Anterior cingulate cortex (tissue), 58 donors: ENCODE measurements around the gene STEEP1.
A peak's percentile ranks its signal among the peaks of the same experiment; 100 is the strongest.

Source experiments
- DNase-seq, 58 donors: peaks; one replicate each; lab custom pipeline; 2025; lab: John Stamatoyannopoulos, UW

The STEEP1 gene

GRCh38 chrX:119565107-119565663, at the start of gene STEEP1:
STEEP1 (minus strand) TSS chrX:119565409; CDS start chrX:119565355, 54 bp downstream.
- DNase-seq, result peak; percentile 1 to 82 (median 63)

DNA sequence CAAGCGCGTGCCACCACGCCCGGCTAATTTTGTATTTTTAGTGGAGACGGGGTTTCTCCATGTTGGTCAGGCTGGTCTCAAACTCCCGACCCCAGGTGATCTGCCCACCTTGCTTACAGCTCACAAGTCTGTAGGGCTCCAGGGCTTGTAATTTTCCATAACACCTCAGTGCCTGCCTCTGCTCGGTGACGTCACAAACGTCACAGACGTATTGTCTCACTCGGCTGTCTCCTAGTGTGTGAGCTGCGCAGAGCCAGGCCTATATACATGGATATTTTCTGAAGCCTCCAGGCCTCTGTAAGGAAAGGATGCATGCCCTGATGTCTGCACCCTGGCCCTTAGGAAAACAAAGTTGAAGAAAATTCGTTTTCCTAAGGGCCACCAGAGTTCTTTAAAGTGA, 49.6 kb upstream of the STEEP1 start:
- no peak for DNase-seq

- DNase-seq, result no peak
Measured at GRCh38 chrX:119607018-119607389, 41.8 kb upstream of the STEEP1 start.

GRCh38 chrX:119606280-119607017, 41.2 kb upstream of the STEEP1 start, which contains the start of gene NKRF:
NKRF (minus strand) TSS chrX:119606424.
- peak; percentile 6 to 92 (median 76) for DNase-seq

DNA sequence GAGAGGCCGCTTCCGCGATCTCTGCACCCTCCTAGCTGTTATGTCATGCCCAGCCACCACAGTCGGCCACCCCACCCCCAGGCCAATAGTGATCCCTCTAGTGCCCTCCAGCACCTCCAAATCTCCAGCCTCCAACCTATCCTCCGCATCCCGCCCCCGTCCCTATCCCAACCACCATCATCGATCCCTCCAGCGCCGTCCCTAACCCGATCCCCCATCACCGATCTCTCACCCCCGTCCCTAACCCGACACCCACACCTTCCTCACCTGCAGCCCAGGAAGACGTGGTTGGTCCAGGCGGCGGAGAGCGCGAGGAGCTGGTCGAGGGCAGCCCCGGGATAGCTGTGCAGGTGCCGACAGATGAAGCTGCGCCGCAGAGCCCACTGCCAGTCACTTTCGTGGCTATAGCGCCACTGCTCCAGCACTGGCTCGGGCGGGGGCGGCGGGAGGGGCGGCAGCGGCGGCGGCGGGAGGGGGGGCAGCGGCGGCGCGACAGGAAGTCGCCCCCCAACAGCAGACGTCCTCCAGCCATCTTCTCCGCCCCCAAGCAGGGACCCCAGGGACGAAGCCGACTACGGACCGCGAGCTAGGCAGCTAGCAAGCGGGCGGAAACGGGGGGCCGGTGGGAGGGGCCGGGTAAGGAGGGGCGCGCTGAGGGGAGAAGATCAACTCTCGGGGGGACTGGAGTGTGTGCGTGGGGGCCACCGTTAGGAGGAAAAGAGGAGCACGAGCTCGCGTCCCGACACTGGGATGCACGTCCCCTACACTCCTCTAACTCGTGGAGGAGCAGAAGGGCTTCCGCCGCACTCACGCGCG, 40.5 kb upstream of the STEEP1 start:
- DNase-seq, result peak in 51 of 58 donors; percentile 1 to 60 (median 21)

DNA sequence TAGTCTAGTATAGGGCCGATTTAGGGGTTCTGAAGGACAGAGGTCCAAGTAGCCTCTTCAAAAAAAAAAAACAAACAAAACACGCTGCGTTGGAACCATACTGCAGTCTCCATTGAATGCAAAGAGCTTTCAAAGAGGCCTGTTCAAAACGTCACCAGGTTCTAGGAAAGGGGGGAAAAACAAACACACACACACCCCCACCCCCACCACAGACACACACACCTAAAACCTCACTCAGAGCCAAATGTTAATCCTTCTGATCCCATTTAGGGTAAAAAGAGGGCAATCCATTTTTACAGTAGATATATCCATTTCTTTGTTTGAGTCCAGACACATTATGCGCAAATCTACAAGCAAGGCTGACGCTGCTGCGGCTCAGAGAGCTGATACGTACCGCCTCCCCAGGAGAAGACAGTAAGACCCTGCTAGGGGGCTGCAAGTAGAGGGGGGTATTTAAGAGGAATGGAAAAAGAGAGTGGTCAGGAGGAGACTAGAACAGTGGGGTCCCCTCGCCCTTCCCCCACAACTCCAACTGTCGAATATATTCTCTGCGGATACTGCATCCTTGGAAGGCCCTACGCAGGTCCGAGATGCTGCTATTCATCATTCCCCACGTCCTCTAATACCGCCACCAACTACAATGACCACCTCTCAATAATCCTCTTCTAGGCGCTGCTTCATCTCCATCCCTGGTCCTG, 39.7 kb upstream of the STEEP1 start:
- peak in 3 of 58 donors; percentile 3 to 24 (median 6) for DNase-seq

DNA sequence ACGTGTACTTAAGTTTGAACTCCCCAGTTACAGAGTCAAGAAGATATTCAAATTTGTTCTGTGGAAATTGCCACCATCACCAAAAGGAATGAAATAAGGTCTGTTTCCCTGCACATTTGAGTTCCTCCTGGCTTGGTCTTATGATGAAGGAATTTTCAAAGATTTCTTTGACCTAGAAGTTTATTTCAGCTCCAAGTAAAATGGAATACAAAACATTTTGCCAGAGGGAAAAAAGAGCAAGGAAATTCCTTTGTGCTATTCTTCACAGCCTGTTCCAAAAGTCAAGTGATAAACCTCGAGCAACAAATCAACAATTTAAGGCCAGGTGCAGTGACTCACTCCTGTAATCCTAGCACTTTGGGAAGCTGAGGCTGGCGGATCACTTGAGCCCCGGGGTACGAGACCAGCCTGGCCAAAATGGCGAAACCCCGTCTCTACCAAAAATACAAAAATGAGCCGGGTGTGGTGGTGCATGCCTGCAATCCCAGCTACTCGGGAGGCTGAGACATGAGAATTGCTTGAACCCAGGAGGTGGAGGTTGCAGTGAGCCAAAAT, 37.6 kb upstream of the STEEP1 start:
- DNase-seq, result no peak

DNA sequence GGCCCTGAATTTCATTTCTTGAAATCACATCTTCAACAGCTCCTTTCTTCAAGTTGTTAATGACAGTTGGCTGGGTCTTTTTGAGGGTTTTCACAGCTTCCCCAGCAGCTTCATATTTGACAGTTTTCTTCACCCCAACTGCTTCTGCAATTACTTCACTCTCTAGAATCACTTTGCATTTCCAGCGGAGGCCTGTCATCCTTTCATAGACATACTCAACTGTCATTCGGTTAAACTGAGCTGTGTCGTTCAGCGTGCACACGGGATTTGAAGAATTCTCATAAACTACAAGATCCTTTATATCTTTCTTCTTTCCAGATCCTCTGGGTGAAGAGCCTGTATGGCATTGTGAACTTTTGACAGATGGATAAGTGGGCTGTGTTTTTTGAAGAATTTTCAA, 24.6 kb upstream of the STEEP1 start:
- DNase-seq, result no peak

DNA sequence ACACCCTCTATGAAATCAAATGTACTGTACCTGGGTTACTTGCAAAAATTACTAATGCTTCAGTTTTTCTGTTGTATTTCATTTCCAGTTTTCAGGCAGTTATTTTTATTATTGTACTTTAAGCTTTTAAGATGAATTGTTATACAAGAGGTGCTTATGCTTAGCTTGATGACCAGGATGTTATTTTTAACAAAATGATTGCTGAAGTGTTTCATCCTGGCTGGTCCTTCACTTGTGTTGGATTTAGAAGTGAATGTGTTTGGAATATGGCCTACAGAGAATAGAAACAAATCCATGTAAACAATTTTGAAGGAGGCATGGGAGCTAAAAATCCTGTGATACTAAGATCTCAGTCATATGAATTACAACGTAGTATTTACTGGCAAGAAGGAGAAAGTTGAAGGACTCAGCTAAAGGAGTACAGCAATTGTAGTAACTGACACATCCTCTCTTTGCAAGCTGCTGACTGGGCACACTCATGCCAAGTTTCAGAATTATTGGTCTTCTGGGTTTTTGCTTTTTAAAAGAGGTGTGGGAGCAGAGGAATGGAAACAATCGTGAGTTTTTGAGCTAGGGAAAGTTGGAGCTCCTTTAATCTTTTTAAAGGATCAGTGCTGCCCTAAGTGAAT, 18.3 kb upstream of the STEEP1 start:
- no peak for DNase-seq

- DNase-seq, result no peak
Measured at GRCh38 chrX:119579414-119579813, 14.2 kb upstream of the STEEP1 start.

DNA sequence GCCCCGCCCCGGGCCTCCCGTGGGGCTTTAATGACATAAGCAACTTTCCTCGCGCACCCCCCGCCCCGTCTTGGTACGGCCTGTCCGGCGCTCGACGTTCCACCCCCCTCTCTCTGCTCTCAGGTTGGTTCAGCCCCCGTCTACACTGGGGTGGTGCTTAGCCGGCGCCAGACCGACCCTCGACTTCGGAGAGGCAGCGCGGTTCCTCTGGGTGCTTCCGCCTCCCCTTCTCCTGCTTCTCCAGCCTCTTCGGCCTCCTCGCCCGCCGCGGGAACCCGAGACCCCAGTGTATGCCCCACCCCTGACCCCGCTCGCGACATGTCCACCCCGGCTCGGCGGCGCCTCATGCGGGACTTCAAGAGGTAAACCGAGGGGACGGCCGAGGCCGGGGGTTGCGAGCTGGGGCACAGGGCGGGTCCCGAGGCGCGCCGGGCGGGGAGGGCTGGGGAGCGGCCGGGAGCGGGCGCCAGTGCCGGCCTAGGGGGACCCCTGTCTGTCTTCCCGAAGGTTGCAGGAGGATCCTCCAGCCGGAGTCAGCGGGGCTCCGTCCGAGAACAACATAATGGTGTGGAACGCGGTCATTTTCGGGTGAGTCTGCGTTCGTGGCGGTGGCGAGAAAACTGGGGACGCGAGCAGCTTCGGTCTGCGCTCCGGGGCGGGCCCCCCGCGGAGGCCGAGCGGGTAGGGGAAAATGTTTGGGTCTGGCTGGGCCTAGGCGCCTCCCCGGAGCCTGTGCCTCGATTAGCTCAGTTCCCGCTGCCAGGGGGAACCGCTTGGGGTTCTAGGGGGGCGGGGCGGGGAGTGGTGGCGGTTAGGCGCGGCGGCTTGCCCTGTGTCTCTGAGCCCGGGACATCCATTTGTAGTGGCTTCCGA, 9.4 kb upstream of the STEEP1 start, which contains the start of gene UBE2A:
TSS of gene UBE2A (plus strand) at position 170 of the 873 bp plus-strand sequence. CDS start at position 319, 149 bp downstream.
- DNase-seq, result peak; percentile 4 to 83 (median 67)

- peak in 29 of 58 donors; percentile 0 to 50 (median 11) for DNase-seq
Measured at GRCh38 chrX:119573840-119574393, 8.7 kb upstream of the STEEP1 start.

GRCh38 chrX:119573222-119573621, 8.0 kb upstream of the STEEP1 start:
- no peak for DNase-seq

DNA sequence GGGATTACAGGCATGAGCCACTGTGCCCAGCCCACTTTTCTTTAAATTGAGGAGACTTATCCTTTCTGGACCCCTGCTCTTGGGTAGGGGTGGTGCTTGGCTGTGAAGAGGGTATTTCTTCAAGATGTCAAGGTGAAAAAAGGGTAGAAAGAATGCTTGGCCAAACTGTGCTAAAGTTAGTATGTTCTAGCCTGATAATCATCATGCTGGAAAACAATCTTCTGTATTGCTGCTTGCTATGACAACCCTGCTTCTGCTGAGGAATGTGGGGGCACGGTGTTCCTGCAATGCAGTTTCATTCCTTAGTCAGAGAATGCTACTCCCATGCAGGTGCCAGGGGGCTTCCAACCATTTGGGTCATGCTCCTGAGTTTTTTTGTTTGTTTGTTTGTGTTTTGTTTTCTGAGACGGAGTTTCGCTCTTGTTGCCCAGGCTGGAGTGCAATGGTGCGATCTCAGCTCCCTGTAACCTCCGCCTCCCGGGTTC, 5.2 kb upstream of the STEEP1 start:
- DNase-seq, result peak in 5 of 58 donors; percentile 0 to 1 (median 0)

GRCh38 chrX:119552508-119552907, 12.7 kb downstream of the STEEP1 start:
- no peak for DNase-seq

DNA sequence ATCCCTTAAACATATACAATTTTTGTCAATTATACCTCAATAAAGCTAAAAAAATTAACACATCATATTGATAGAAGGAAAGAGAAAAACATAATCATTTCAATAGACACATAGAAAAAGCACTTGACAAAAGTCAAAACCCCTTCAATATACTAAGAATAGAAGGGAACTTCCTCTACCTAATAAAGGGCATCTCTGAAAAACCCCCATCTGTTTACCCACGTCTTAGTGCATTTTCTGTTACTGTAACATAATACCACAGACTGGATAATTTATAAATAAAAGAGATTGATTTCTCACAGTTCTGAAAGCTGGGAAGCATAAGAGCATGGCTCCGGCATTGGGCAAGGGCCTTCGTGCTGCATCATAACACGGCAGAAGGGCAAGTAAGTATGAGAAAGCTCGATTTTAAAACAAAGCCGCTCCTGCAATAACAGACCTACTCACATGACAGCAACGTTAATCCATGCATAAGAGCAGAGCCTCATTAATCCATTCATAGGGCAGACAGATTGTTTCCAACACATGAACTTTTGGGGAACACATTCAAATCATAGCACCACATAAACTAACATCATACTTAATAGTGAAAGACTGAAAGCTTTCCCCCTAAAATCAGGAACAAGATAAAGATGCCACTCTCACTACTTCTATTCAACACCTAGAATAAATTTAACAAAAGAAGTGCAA, 15.7 kb downstream of the STEEP1 start:
- no peak for DNase-seq

DNA sequence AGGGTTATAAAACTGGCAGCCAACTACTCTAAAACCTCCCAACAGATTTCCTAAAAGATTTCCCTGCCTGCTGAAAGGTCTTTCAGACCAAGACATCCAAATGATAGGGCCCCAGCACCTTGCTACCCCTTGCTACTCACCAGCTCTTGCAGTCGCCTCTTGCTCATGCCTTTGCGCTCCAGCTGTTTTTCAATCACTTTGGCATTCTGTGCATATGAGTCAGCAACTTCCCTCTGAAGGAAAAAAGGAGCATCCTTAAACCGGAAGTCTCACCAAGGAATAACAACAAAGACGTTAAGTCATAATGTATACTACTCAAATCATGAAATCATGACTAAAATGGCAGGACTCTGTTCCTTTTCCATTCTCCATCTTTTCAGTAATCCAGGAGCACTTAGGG, 24.0 kb downstream of the STEEP1 start:
- no peak for DNase-seq

DNA sequence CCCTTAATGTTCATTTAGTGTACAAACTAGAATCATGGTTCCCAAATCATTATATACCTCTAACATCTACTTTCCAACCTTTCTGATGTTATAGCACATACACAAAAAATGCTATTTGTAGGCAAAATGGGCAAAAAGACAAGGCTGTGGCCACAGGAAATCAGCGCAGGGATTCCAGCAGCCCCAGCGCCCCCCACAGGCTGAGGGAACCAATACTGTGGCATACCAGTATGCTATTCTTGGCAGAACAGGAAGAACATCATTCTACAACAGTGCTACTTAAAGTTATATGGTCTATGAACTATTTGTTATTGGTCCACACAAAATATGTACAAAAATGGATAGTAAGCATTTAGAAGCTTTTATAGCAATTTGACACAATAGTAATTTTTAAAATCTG, 25.3 kb downstream of the STEEP1 start:
- no peak for DNase-seq
